ENCODE measurements around the gene FAM234B.

The FAM234B gene

DNA sequence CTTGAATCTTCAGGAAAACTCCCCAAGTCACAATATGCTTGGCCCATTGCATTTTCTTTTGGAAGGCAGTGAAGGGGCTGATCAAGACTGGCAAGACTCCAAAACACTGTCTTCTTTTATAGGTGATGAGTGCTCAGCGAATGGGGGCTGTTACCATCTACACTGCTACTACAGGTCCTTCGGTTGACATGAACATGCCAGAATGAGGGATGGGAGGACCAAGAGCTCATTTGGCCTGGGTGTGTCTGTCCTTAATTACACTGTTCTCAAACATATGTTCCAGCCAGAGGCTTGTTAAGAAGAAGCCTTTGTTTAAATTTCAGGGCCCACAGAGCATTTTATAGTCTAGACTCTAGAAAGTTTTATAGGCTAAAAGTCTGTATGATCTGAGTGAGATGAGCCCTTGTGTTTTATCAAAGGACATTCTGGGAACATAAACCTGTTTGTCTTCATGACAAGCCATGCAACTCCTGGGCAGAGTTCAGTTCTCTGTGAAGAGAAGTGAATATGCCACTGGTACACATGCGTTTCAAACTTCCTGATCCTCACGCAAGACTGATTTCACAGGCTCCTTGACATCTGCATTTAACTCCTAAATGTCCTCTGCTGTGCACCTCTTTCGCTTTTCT lies 4.7 kb upstream of the FAM234B start:
- Histone ChIP-seq H3K27me3 (no peaks in the 10 kb centered on the region), H3K9me3 (no peaks in the 10 kb centered on the region), H3K36me3 (no peaks in the 10 kb centered on the region), H3K27ac (no peak overlapping the region), H3K4me3 (no peak overlapping the region), H3K4me1 (peaks cover 0 to 5% (median 2%) of the 10 kb centered on the region in 4 donors)
- no peak for DNase-seq
- intact Hi-C loops (cut with DNase I; ENCODE audit: low total_unique reads), result no loop called here
- TF ChIP-seq, protein P1, sequence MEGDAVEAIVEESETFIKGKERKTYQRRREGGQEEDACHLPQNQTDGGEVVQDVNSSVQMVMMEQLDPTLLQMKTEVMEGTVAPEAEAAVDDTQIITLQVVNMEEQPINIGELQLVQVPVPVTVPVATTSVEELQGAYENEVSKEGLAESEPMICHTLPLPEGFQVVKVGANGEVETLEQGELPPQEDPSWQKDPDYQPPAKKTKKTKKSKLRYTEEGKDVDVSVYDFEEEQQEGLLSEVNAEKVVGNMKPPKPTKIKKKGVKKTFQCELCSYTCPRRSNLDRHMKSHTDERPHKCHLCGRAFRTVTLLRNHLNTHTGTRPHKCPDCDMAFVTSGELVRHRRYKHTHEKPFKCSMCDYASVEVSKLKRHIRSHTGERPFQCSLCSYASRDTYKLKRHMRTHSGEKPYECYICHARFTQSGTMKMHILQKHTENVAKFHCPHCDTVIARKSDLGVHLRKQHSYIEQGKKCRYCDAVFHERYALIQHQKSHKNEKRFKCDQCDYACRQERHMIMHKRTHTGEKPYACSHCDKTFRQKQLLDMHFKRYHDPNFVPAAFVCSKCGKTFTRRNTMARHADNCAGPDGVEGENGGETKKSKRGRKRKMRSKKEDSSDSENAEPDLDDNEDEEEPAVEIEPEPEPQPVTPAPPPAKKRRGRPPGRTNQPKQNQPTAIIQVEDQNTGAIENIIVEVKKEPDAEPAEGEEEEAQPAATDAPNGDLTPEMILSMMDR (IDR thresholded peaks at IDR 0.05), result no peak

DNA sequence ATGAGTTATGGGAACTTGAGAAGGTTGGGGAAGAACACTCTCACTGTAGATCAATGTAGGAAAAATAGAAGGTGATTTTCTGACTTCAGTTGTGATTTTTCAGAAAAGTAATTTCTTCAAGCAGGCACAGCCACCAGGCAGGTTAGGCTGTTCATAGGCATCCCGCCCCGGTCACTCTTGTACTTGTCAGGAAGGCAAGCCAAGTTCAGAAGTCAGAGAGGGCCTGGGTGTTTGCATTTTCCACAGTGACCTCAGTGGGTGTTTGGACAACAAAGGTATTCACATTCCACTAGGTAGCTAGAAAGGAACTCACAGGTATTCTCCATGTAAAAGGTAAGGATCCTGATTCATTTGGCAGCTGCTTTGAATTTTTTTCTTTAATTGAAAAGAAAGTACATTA lies 3.0 kb upstream of the FAM234B start:
- Histone ChIP-seq H3K36me3 (no peaks in the 10 kb centered on the region), H3K4me3 (no peak overlapping the region), H3K27me3 (no peaks in the 10 kb centered on the region), H3K27ac (no peak overlapping the region), H3K9me3 (no peaks in the 10 kb centered on the region), H3K4me1 (peaks cover 0 to 15% (median 2%) of the 10 kb centered on the region in 4 donors)
- DNase-seq, result no peak
- TF ChIP-seq, protein P1 (IDR thresholded peaks at IDR 0.05), result no peak
- intact Hi-C loops (cut with DNase I; ENCODE audit: low total_unique reads), result no loop called here

DNA sequence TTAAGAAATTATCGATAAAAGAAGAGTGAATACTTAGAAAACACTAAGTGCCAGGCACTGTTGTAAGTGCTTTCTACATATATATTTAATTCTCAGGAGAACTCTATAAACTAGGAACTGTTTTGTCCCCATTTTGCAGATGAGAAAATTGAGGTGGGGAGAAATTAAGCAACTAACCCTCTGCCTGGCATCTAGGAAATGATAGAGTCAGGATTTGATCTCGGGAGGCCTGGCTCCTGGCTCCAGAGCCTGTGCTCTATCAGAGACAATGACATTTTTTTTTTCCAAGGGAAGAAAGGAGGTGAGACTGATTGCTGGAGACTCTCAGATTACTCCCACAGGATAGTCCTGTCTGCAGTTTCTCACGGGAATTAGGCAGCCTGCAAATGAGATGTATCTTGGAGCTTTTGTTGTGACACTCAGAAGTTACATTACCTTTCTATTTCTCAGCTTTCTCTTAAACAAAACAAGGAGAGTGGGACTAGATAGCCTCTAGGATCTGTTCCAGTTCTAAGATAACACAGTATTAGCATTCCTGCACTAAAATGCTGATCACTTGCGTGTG lies 1.4 kb upstream of the FAM234B start:
- TF ChIP-seq, protein P1 (IDR thresholded peaks at IDR 0.05), result no peak
- no peak for DNase-seq
- Histone ChIP-seq H3K4me1 (peaks cover 0 to 15% (median 2%) of the 10 kb centered on the region in 4 donors), H3K9me3 (no peaks in the 10 kb centered on the region), H3K4me3 (no peak overlapping the region), H3K27me3 (no peaks in the 10 kb centered on the region), H3K27ac (no peak overlapping the region), H3K36me3 (no peaks in the 10 kb centered on the region)
- intact Hi-C loops (cut with DNase I; ENCODE audit: low total_unique reads), result no loop called here

GRCh38 chr12:13044906-13045299 lies 722 bp downstream of the FAM234B start:
- no peak for DNase-seq
- TF ChIP-seq, protein P1 (IDR thresholded peaks at IDR 0.05), result no peak
- Histone ChIP-seq H3K9me3 (no peaks in the 10 kb centered on the region), H3K36me3 (no peaks in the 10 kb centered on the region), H3K4me1 (peaks cover 0 to 15% (median 2%) of the 10 kb centered on the region in 4 donors), H3K27ac (peak overlapping the region; percentile 72 to 74), H3K27me3 (no peaks in the 10 kb centered on the region), H3K4me3 (peak overlapping the region; percentile 92 to 99)
- intact Hi-C loops (cut with DNase I; ENCODE audit: low total_unique reads), result no loop called here

DNA sequence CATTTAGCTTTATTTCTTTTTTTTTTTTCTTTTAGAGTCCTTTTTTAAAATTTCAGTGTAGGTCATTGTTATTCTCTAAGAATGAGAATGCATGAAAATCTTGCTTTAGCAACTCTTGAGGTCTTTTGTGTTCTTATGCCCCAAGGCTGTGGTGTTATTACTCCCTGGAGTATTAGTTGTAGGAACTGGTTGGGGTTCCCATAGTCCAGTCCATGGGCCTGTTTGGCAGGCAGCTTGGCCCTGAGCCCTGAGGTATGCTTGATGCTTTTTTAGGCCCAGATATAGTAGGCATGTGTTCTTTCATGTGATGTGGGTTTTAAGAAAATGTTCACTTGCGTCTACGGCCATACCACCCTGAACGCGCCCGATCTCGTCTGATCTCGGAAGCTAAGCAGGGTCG lies 1.6 kb downstream of the FAM234B start:
- no peak for DNase-seq
- TF ChIP-seq, protein P1 (IDR thresholded peaks at IDR 0.05), result no peak
- Histone ChIP-seq H3K36me3 (no peaks in the 10 kb centered on the region), H3K4me3 (no peak overlapping the region), H3K27ac (no peak overlapping the region), H3K4me1 (peaks cover 0 to 15% (median 2%) of the 10 kb centered on the region in 4 donors), H3K9me3 (no peaks in the 10 kb centered on the region), H3K27me3 (no peaks in the 10 kb centered on the region)
- intact Hi-C loops (cut with DNase I; ENCODE audit: low total_unique reads), result no loop called here
